DND-41 (cell line): Measurements from ENCODE around the gene ATP2A2.

ENCODE experiments used
- ATAC-seq: fragments of 200-7000 bp; cut with Tn5 transposase; 3 replicates; pipeline ENCODE4 v1.9.1; 2021; ENCODE audit warnings: low read depth; ENCODE audit not compliant: insufficient read depth
- DNase-seq: peaks from one replicate; pipeline ENCODE4 v3.0.0-alpha.2; 2020
- H2AFZ ChIP-seq: 2 replicates; pipeline ENCODE4 v1.6.0; 2012; ENCODE audit warnings: low read depth, low read length
- H3K27ac ChIP-seq: 2 replicates; pipeline ENCODE4 v1.5.1; 2012; ENCODE audit warnings: low read length, inconsistent platforms
- H3K27me3 ChIP-seq: fragments of 200-600 bp; sonication (generic); 2 replicates; pipeline ENCODE4 v1.6.0; 2012; ENCODE audit warnings: low read length, mild to moderate bottlenecking, inconsistent platforms; ENCODE audit not compliant: insufficient read depth, poor library complexity
- H3K36me3 ChIP-seq: 2 replicates; pipeline ENCODE4 v1.5.1; 2012; ENCODE audit warnings: low read length, inconsistent platforms; ENCODE audit not compliant: insufficient read depth
- H3K4me1 ChIP-seq: 2 replicates; pipeline ENCODE4 v1.5.1; 2012; ENCODE audit warnings: mild to moderate bottlenecking, low read length; ENCODE audit not compliant: insufficient read depth
- H3K4me2 ChIP-seq: 2 replicates; pipeline ENCODE4 v1.6.0; 2012; ENCODE audit warnings: mild to moderate bottlenecking, moderate library complexity, low read length, inconsistent platforms; ENCODE audit not compliant: insufficient read depth
- H3K4me3 ChIP-seq, 2 experiments: fragments of 200-600 bp in 1 of 2; shearing (Covaris generic) in 1 of 2; 2 replicates each; pipeline ENCODE4 v1.5.1; 2012 to 2016; ENCODE audit warnings: inconsistent platforms in 2 of 2, low read length in 2 of 2, mild to moderate bottlenecking in 2 of 2, low read depth in 1 of 2, moderate library complexity in 1 of 2
- H3K79me2 ChIP-seq: 2 replicates; pipeline ENCODE4 v1.6.0; 2012; ENCODE audit warnings: low read length, inconsistent platforms; ENCODE audit not compliant: insufficient read depth
- H3K9ac ChIP-seq: 2 replicates; pipeline ENCODE4 v1.6.0; 2012; ENCODE audit warnings: low read depth, mild to moderate bottlenecking, inconsistent platforms, low read length, moderate library complexity
- H3K9me3 ChIP-seq: 2 replicates; pipeline ENCODE4 v1.5.1; 2012; ENCODE audit warnings: low read length, moderate library complexity, mild to moderate bottlenecking, inconsistent platforms; ENCODE audit not compliant: insufficient read depth, severe bottlenecking
- H4K20me1 ChIP-seq: 2 replicates; pipeline ENCODE4 v1.6.0; 2012; ENCODE audit warnings: low read length; ENCODE audit not compliant: insufficient read depth
- EZH2 ChIP-seq: IDR thresholded peaks from 3 replicates; pipeline ENCODE4 v1.6.1; 2012; ENCODE audit warnings: borderline replicate concordance, low read depth, mild to moderate bottlenecking, moderate library complexity, low read length, inconsistent platforms; ENCODE audit not compliant: severe bottlenecking
- TF ChIP-seq, protein P1 (sequence below): IDR thresholded peaks from 2 replicates; pipeline ENCODE4 v1.5.1; 2012; ENCODE audit warnings: borderline replicate concordance, low read length, moderate library complexity, mild to moderate bottlenecking; ENCODE audit not compliant: poor library complexity, severe bottlenecking; ENCODE audit errors: extremely low read depth

ATP2A2 gene

DNA sequence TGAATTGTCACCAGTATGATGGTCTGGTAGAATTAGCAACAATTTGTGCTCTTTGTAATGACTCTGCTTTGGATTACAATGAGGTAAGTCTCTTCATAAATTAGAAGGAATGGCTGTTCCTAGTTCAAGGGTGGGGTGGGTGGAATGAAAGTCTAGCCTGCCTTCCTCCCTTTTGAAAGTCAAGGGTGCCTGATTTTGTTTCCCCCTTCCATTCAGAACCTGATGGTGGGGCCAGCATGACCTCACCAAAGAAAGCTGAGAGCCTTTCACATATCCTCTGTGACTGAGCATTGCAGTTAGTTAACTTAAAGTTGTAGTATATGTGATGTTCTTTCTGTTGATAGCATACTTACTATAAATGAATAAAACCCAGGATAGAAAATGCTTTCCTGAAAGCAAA, 52.2 kb downstream of the ATP2A2 start:
- DNase-seq (no peak), ATAC-seq (no peak)
- TF ChIP-seq, protein P1, sequence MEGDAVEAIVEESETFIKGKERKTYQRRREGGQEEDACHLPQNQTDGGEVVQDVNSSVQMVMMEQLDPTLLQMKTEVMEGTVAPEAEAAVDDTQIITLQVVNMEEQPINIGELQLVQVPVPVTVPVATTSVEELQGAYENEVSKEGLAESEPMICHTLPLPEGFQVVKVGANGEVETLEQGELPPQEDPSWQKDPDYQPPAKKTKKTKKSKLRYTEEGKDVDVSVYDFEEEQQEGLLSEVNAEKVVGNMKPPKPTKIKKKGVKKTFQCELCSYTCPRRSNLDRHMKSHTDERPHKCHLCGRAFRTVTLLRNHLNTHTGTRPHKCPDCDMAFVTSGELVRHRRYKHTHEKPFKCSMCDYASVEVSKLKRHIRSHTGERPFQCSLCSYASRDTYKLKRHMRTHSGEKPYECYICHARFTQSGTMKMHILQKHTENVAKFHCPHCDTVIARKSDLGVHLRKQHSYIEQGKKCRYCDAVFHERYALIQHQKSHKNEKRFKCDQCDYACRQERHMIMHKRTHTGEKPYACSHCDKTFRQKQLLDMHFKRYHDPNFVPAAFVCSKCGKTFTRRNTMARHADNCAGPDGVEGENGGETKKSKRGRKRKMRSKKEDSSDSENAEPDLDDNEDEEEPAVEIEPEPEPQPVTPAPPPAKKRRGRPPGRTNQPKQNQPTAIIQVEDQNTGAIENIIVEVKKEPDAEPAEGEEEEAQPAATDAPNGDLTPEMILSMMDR: no peak
- TF ChIP-seq EZH2: no peak
- Histone ChIP-seq H4K20me1 (peaks cover 15% of the 10 kb centered on the region), H3K4me2 (no peak overlapping the region), H3K9me3 (no peaks in the 10 kb centered on the region), H3K27me3 (no peaks in the 10 kb centered on the region), H3K4me1 (no peaks in the 10 kb centered on the region), H3K36me3 (peaks cover 97% of the 10 kb centered on the region), H3K79me2 (peaks cover 35% of the 10 kb centered on the region), H3K4me3 (no peak overlapping the region), H2AFZ (no peak overlapping the region), H3K9ac (no peak overlapping the region), H3K27ac (no peak overlapping the region)

DNA sequence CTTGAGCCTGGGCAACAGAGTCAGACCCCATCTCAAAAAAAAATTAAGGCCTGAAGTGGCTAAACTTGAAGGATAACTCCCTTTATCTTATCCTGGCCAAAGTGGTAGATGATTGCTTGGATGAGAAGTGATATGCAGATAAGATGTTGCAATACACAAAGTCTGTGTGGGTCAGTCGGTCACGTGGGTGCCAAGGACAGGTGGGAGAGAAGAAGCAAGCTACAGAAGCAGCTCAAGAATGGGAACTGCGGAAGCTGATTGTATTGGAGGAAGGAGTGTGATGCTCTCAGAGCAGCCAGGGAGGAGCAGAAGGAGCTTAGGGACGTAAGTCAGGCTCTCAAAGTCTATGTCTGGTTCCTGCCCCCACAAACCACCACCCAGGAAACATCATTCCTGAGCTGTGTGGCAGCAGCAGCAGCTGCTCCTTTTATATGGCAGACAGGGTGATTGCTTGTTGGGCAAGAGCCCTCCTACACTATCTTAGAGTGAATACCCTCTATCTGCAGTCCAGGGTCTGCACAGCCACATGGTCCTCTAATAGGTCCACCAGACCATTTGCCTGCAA, 54.5 kb downstream of the ATP2A2 start:
- Histone ChIP-seq H3K27ac (no peak overlapping the region), H3K79me2 (peaks cover 18% of the 10 kb centered on the region), H3K4me3 (no peak overlapping the region), H3K36me3 (peaks cover 99% of the 10 kb centered on the region), H3K27me3 (no peaks in the 10 kb centered on the region), H2AFZ (no peak overlapping the region), H4K20me1 (0 out of 2 replicates have a peak, but pooled peaks cover 9% of the 10 kb centered on the region), H3K4me2 (no peak overlapping the region), H3K9me3 (no peaks in the 10 kb centered on the region), H3K9ac (no peak overlapping the region), H3K4me1 (no peaks in the 10 kb centered on the region)
- ATAC-seq (no peak), DNase-seq (no peak)
- TF ChIP-seq, protein P1: no peak
- no peak for TF ChIP-seq EZH2

DNA sequence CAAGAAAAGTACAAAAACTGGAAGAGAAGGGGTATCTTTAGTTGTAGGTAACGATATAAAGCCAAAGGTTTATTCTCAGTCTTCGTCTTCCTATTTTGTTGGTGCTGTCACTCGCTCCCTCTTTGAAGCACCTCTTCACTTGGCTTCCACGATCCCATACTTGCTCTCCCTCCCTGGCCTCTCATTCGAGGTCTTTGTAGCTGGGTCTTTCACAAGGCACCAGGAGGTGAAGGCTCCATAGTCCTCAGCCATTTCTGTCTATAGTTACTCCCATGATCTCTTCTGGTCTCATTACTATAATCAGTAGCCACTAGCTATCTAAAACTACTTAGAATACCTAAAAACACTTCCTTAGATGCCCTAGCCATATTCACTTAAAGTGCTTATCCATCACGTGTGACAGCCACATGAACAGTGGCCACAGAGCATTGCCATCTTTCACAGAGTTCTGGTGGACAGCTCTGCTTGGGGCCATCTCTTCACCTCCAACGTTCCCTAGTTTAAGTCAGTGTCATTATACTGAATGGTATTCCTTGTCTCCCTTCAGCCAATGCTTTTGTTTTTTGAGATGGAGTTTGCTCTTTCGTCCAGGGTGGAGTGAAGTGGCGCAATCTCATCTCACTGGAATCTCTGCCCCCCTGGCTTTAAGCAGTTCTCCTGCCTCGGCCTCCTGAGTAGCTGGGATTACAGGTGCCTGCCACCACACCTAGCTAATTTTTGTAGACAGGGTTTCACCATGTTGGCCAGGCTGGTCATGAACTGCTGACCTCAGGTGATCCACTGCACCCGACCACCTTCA, 57.1 kb downstream of the ATP2A2 start:
- peaks cover 5% of the 10 kb centered on the region; the same call in 1 of the 2 replicates for H3K79me2 ChIP-seq
- no peak overlapping the region for H3K27ac ChIP-seq
- no peak for TF ChIP-seq EZH2
- TF ChIP-seq, protein P1: no peak
- H3K9me3 ChIP-seq: no peaks in the 10 kb centered on the region
- H3K4me3 ChIP-seq: no peak overlapping the region
- no peak for DNase-seq
- no peak overlapping the region for H3K4me2 ChIP-seq
- no peak for ATAC-seq
- no peaks in the 10 kb centered on the region for H3K27me3 ChIP-seq
- peaks cover 100% of the 10 kb centered on the region for H3K36me3 ChIP-seq
- H3K9ac ChIP-seq: no peak overlapping the region
- no peak overlapping the region for H2AFZ ChIP-seq
- H3K4me1 ChIP-seq: no peaks in the 10 kb centered on the region
- peaks cover 12% of the 10 kb centered on the region; the same call in 1 of the 2 replicates for H4K20me1 ChIP-seq
